ENCODE data around the gene ZNFX1. TPM values are rescaled to one million over a fixed set of nuclear protein-coding genes. Genes with fewer than 3 reads are reported as not detected.
A peak's percentile ranks its signal among the peaks of the same experiment; 100 is the strongest.

Gene ZNFX1
- total RNA-seq, 1 donor from 2014 or later: 77.4 TPM

- FAIRE-seq: no peak
- H3K27me3 ChIP-seq (ENCODE audit: insufficient read depth, low read length): peaks cover 31% of the 10 kb centered on the region
- no peaks in the 10 kb centered on the region for H4K20me1 ChIP-seq (ENCODE audit: insufficient read depth, low read length)
- Mint-ChIP-seq H3K27me3 (ENCODE audit: low read depth, unreplicated experiment) (peaks cover 51% of the 10 kb centered on the region), H3K9me3 (ENCODE audit: unreplicated experiment) (peaks cover 8% of the 10 kb centered on the region), H3K36me3 (ENCODE audit: low read depth, unreplicated experiment) (no peaks in the 10 kb centered on the region), H3K4me1 (ENCODE audit: low read depth, unreplicated experiment) (no peaks in the 10 kb centered on the region), H3K4me3 (ENCODE audit: unreplicated experiment) (no peak overlapping the region), H3K27ac (ENCODE audit: unreplicated experiment) (no peak overlapping the region)
- H3K9ac ChIP-seq (ENCODE audit: low read length): no peak overlapping the region
- H3K27ac ChIP-seq (ENCODE audit: low read depth, low read length): no peak overlapping the region
- H3K4me2 ChIP-seq (ENCODE audit: low read length): no peak overlapping the region
- no peaks in the 10 kb centered on the region for H3K79me2 ChIP-seq (ENCODE audit: insufficient read depth, low read length)
- DNase-seq (ENCODE audit: low read depth): no peak
- H3K4me3 ChIP-seq (ENCODE audit: insufficient read depth, low read depth, low read length): no peak overlapping the region
- H2AFZ ChIP-seq (ENCODE audit: low read depth, low read length): no peak overlapping the region
- no peaks in the 10 kb centered on the region for H3K4me1 ChIP-seq (ENCODE audit: insufficient read depth, low read length)
- H3K9me3 ChIP-seq (ENCODE audit: insufficient read depth, low read depth, low read length): no peaks in the 10 kb centered on the region
- no peaks in the 10 kb centered on the region for H3K36me3 ChIP-seq (ENCODE audit: insufficient read depth, low read length)
- TF ChIP-seq CTCF (IDR thresholded peaks at IDR 0.05; ENCODE audit: insufficient read depth, low read depth, low read length): no peak
- TF ChIP-seq EZH2 (IDR thresholded peaks at IDR 0.05; ENCODE audit: insufficient read depth, low read length): no peak
Measured at GRCh38 chr20:49312661-49313060, 34.8 kb upstream of the ZNFX1 start.

GRCh38 chr20:49310705-49311104 is 32.8 kb upstream of the ZNFX1 start:
- Mint-ChIP-seq H3K27ac (ENCODE audit: unreplicated experiment) (no peak overlapping the region), H3K36me3 (ENCODE audit: low read depth, unreplicated experiment) (no peaks in the 10 kb centered on the region), H3K27me3 (ENCODE audit: low read depth, unreplicated experiment) (peaks cover 41% of the 10 kb centered on the region), H3K9me3 (ENCODE audit: unreplicated experiment) (peaks cover 8% of the 10 kb centered on the region), H3K4me1 (ENCODE audit: low read depth, unreplicated experiment) (no peaks in the 10 kb centered on the region), H3K4me3 (ENCODE audit: unreplicated experiment) (no peak overlapping the region)
- H4K20me1 ChIP-seq (ENCODE audit: insufficient read depth, low read length): no peaks in the 10 kb centered on the region
- no peaks in the 10 kb centered on the region for H3K36me3 ChIP-seq (ENCODE audit: insufficient read depth, low read length)
- no peak overlapping the region for H3K9ac ChIP-seq (ENCODE audit: low read length)
- no peak overlapping the region for H3K4me2 ChIP-seq (ENCODE audit: low read length)
- H3K4me3 ChIP-seq (ENCODE audit: insufficient read depth, low read depth, low read length): no peak overlapping the region
- H3K4me1 ChIP-seq (ENCODE audit: insufficient read depth, low read length): no peaks in the 10 kb centered on the region
- H3K79me2 ChIP-seq (ENCODE audit: insufficient read depth, low read length): no peaks in the 10 kb centered on the region
- H3K27me3 ChIP-seq (ENCODE audit: insufficient read depth, low read length): peaks cover 12% of the 10 kb centered on the region
- H3K9me3 ChIP-seq (ENCODE audit: insufficient read depth, low read depth, low read length): no peaks in the 10 kb centered on the region
- no peak for FAIRE-seq
- DNase-seq (ENCODE audit: low read depth): no peak
- no peak overlapping the region for H2AFZ ChIP-seq (ENCODE audit: low read depth, low read length)
- H3K27ac ChIP-seq (ENCODE audit: low read depth, low read length): no peak overlapping the region
- TF ChIP-seq CTCF (IDR thresholded peaks at IDR 0.05; ENCODE audit: insufficient read depth, low read depth, low read length) (no peak), EZH2 (IDR thresholded peaks at IDR 0.05; ENCODE audit: insufficient read depth, low read length) (no peak)

- no peak for FAIRE-seq
- no peak for TF ChIP-seq EZH2 (IDR thresholded peaks at IDR 0.05; ENCODE audit: insufficient read depth, low read length)
- no peak for TF ChIP-seq CTCF (IDR thresholded peaks at IDR 0.05; ENCODE audit: insufficient read depth, low read depth, low read length)
- Histone ChIP-seq H3K4me2 (ENCODE audit: low read length) (no peak overlapping the region), H3K27me3 (ENCODE audit: insufficient read depth, low read length) (no peaks in the 10 kb centered on the region), H4K20me1 (ENCODE audit: insufficient read depth, low read length) (no peaks in the 10 kb centered on the region), H3K9ac (ENCODE audit: low read length) (no peak overlapping the region), H2AFZ (ENCODE audit: low read depth, low read length) (no peak overlapping the region), H3K4me1 (ENCODE audit: insufficient read depth, low read length) (no peaks in the 10 kb centered on the region), H3K9me3 (ENCODE audit: insufficient read depth, low read depth, low read length) (no peaks in the 10 kb centered on the region), H3K79me2 (ENCODE audit: insufficient read depth, low read length) (no peaks in the 10 kb centered on the region), H3K4me3 (ENCODE audit: insufficient read depth, low read depth, low read length) (no peak overlapping the region), H3K27ac (ENCODE audit: low read depth, low read length) (no peak overlapping the region), H3K36me3 (ENCODE audit: insufficient read depth, low read length) (no peaks in the 10 kb centered on the region)
- Mint-ChIP-seq H3K9me3 (ENCODE audit: unreplicated experiment) (peaks cover 8% of the 10 kb centered on the region), H3K27ac (ENCODE audit: unreplicated experiment) (no peak overlapping the region), H3K27me3 (ENCODE audit: low read depth, unreplicated experiment) (peaks cover 28% of the 10 kb centered on the region), H3K4me1 (ENCODE audit: low read depth, unreplicated experiment) (no peaks in the 10 kb centered on the region), H3K36me3 (ENCODE audit: low read depth, unreplicated experiment) (no peaks in the 10 kb centered on the region), H3K4me3 (ENCODE audit: unreplicated experiment) (no peak overlapping the region)
- peak; percentile 16 for DNase-seq (ENCODE audit: low read depth)
Measured at GRCh38 chr20:49308875-49309274, 31.0 kb upstream of the ZNFX1 start.

Data from astrocyte (in vitro differentiated cells and primary cell).